Gastroesophageal sphincter (tissue), 4 donors: Measurements from ENCODE around the gene FZD4. TPM values are rescaled to one million over a fixed set of nuclear protein-coding genes. Genes with fewer than 3 reads are reported as not detected.
A peak's percentile ranks its signal among the peaks of the same experiment; 100 is the strongest.

Source experiments
- ATAC-seq: fragments of 150-250 bp; one replicate; pipeline ENCODE4 v1.9.1; 2016; ENCODE audit warnings: mild to moderate bottlenecking, moderate library complexity
- H3K27ac ChIP-seq, 4 donors: fragments of 200-600 bp; sonication (generic) in 3 of 4; 1 replicate in 3 of 4; 2 replicates in 1 of 4; pipeline ENCODE4 v1.5.1; 2016 to 2019
- H3K27me3 ChIP-seq: fragments of 200-600 bp; sonication (generic); one replicate; pipeline ENCODE4 v1.5.1; 2019
- H3K36me3 ChIP-seq, 2 donors: fragments of 200-600 bp; sonication (generic); one replicate each; pipeline ENCODE4 v1.5.1; 2019; ENCODE audit warnings: control low read depth in 1 of 2
- H3K4me1 ChIP-seq, 3 donors: fragments of 200-600 bp; sonication (generic); 1 replicate in 2 of 3; 2 replicates in 1 of 3; pipeline ENCODE4 v1.5.1; 2016 to 2019; ENCODE audit warnings: control low read depth in 2 of 3
- H3K4me3 ChIP-seq, 2 donors: fragments of 200-600 bp; sonication (generic); one replicate each; pipeline ENCODE4 v1.5.1; 2019; ENCODE audit warnings: mild to moderate bottlenecking in 1 of 2, moderate library complexity in 1 of 2
- H3K9me3 ChIP-seq, 3 donors: fragments of 200-600 bp; sonication (generic); one replicate each; pipeline ENCODE4 v1.5.1; 2017 to 2019; ENCODE audit warnings: control low read depth in 2 of 3
- EP300 ChIP-seq: sonication (generic); formaldehyde crosslinking; IDR thresholded peaks from one replicate; pipeline ENCODE4 v1.6.1; 2017; ENCODE audit warnings: antibody characterized with exemption, mild to moderate bottlenecking
- POLR2A ChIP-seq, 2 donors: fragments of 450-650 bp; IDR thresholded peaks; one replicate each; pipeline ENCODE4 v1.6.1; 2017; ENCODE audit warnings: antibody characterized with exemption in 2 of 2, mild to moderate bottlenecking in 2 of 2, moderate library complexity in 1 of 2
- POLR2AphosphoS5 ChIP-seq: sonication (generic); formaldehyde crosslinking; IDR thresholded peaks from one replicate; pipeline ENCODE4 v1.6.1; 2017; ENCODE audit warnings: antibody characterized with exemption
- WGBS, 2 donors: methylation state at CpG; one replicate each; pipeline ENCODE4 v1.1.5; 2018; ENCODE audit warnings: low coverage in 1 of 2; 5-methylcytosine and 5-hydroxymethylcytosine counted together
- total RNA-seq, 4 donors: library from RNA; depleted of rRNA; stranded (reverse); fragments of >200 nt; gene quantifications; one replicate each; pipeline ENCODE4 v1.1.0, GENCODE V29; 2016
- TF ChIP-seq, protein P1 (sequence below), 4 experiments: fragments of 200-600 bp in 2 of 4; fragments of 450-650 bp in 2 of 4; sonication (generic) in 1 of 4; IDR thresholded peaks; one replicate each; pipeline ENCODE4 v1.5.1; 2017 to 2019; ENCODE audit warnings: antibody characterized with exemption in 4 of 4, mild to moderate bottlenecking in 2 of 4, moderate library complexity in 2 of 4

FZD4 gene
- total RNA-seq, 4 donors from 2014 or later: 33.3 to 42.9 (median 34.6) TPM

DNA sequence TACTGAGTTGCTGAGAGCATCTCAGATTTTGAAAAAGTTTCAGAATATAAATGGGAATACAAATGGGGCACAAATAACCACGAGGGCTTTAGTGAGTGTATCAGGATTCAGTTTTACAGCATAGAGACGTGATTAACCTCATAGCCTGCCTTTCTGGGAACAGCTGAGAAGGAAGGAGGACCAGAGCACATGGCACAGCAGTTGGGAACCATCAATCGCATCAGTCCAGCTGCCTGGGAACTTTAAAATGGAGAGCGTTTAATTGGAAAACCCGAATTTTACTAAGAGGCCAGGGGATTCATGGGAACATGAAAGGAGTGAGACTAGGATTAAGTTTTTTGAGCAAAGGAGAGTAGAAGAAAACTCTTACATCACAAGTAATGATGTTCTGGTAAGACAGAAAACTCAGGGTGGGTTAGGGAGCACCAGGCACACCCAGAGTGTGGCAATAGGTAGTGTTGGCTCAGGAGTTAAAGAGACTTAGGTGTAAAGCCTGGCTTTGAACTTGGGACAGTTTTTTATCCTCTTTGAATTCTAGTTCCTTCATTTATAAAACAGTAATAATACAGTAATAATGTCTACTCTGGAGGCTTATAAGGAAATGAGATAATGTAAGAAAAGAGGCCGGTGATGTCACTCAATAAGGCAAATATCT is 40.2 kb downstream of the FZD4 start:
- Histone ChIP-seq H3K27me3 (no peaks in the 10 kb centered on the region), H3K4me3 (no peak overlapping the region), H3K4me1 (peaks cover 0 to 36% (median 11%) of the 10 kb centered on the region in 3 donors), H3K36me3 (no peaks in the 10 kb centered on the region), H3K27ac (peak overlapping the region in 1 of 4 donors; percentile 20), H3K9me3 (peaks cover 0 to 4% (median 0%) of the 10 kb centered on the region in 3 donors)
- TF ChIP-seq, protein P1, sequence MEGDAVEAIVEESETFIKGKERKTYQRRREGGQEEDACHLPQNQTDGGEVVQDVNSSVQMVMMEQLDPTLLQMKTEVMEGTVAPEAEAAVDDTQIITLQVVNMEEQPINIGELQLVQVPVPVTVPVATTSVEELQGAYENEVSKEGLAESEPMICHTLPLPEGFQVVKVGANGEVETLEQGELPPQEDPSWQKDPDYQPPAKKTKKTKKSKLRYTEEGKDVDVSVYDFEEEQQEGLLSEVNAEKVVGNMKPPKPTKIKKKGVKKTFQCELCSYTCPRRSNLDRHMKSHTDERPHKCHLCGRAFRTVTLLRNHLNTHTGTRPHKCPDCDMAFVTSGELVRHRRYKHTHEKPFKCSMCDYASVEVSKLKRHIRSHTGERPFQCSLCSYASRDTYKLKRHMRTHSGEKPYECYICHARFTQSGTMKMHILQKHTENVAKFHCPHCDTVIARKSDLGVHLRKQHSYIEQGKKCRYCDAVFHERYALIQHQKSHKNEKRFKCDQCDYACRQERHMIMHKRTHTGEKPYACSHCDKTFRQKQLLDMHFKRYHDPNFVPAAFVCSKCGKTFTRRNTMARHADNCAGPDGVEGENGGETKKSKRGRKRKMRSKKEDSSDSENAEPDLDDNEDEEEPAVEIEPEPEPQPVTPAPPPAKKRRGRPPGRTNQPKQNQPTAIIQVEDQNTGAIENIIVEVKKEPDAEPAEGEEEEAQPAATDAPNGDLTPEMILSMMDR (IDR thresholded peaks at IDR 0.05): no peak
- TF ChIP-seq POLR2A (IDR thresholded peaks at IDR 0.05) (no peak), POLR2AphosphoS5 (no peak), EP300 (no peak)
- no peak for ATAC-seq
- WGBS, 2 donors: 59 to 72% methylated on average over 6 of the region's 6 CpGs

DNA sequence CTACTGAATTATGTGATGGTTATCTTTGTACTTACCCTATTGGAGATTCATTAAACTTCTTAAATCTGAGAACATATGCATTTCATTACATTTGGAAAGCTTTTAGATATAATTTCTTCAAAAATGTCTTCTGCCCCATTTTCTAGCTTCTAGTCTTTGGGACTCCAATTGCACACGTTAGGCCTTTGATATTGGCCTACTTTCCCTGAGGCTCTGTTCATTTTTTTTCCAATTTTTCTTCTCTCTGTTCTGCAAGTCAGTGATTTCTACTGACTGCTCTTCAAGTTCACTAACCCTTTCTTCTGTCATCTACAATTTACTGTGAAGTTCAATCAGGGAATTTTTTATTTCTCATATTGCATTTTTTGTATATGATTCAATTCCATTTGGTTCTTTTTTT is 43.0 kb downstream of the FZD4 start:
- Histone ChIP-seq H3K27ac (no peak overlapping the region), H3K9me3 (peaks cover 0 to 4% (median 0%) of the 10 kb centered on the region in 3 donors), H3K36me3 (no peaks in the 10 kb centered on the region), H3K4me1 (peaks cover 0 to 15% (median 5%) of the 10 kb centered on the region in 3 donors), H3K27me3 (no peaks in the 10 kb centered on the region), H3K4me3 (no peak overlapping the region)
- WGBS, 2 donors: 33 to 38% methylated on average over 1 of the region's 1 CpG
- ATAC-seq: no peak
- TF ChIP-seq POLR2AphosphoS5 (no peak), POLR2A (IDR thresholded peaks at IDR 0.05) (no peak), EP300 (no peak)
- TF ChIP-seq, protein P1 (IDR thresholded peaks at IDR 0.05): no peak

DNA sequence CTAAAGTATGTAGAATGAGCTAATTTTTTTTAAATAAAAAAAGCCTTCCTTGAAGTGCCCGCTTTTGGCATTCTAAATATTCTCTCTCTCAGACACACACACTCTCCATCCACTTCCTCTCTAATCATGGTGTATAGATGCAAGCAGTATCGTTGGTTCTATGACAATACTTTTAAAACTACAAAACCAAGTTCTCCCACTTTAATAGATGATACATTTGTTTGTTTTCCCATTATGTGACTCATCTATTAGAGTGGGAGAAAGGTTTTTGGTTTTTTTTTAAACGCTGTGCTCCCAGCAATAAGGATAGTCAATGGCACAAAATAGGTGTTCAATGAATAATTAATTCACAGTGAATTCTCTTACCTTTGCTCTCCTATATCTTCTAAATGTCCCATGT is 44.6 kb downstream of the FZD4 start:
- Histone ChIP-seq H3K4me3 (no peak overlapping the region), H3K27me3 (no peaks in the 10 kb centered on the region), H3K9me3 (peaks cover 0 to 4% (median 0%) of the 10 kb centered on the region in 3 donors), H3K36me3 (no peaks in the 10 kb centered on the region), H3K4me1 (peaks cover 0 to 1% (median 0%) of the 10 kb centered on the region in 3 donors), H3K27ac (no peak overlapping the region)
- 92 to 94% methylated on average over 2 to 3 of the region's 3 CpGs for whole genome bisulfite sequencing, 2 donors
- ATAC-seq: no peak
- TF ChIP-seq POLR2AphosphoS5: no peak

DNA sequence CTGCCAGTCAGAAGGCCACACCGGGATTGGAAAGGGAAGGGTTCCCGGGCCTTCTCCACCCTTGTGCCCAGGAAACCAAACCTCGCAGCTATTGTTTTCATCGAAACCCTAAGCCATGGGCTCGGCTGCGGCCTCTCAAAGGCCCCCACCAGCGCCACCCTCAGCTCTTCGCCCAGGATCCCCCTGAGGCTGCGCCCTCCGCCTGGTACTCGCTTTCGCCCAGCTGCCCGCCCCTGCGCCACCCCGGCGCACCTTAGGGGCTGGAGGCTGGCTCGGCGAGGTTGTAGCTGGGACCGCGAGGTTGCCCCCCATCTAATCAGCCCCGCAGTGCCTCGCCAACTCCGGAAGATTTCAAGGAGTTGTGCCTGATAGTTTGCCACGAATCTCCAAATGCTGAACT is 49.0 kb downstream of the FZD4 start:
- no peaks in the 10 kb centered on the region for H3K9me3 ChIP-seq
- TF ChIP-seq, protein P1 (IDR thresholded peaks at IDR 0.05): no peak
- TF ChIP-seq POLR2AphosphoS5 (no peak), POLR2A (IDR thresholded peaks at IDR 0.05) (no peak), EP300 (no peak)

GRCh38 chr11:86905252-86905651 is 49.9 kb downstream of the FZD4 start:
- no peak for ATAC-seq

More for the DNA sequence above, 49.0 kb downstream of the FZD4 start:
- Histone ChIP-seq H3K4me1 (no peaks in the 10 kb centered on the region), H3K36me3 (no peaks in the 10 kb centered on the region), H3K27me3 (no peaks in the 10 kb centered on the region), H3K4me3 (no peak overlapping the region), H3K27ac (no peak overlapping the region)
- WGBS, 2 donors: 100% methylated on average over 4 of the region's 24 CpGs; no CpG with 5 or more reads in 1 of the 2 donors
- ATAC-seq: no peak

More at GRCh38 chr11:86905252-86905651, 49.9 kb downstream of the FZD4 start:
- H3K27ac ChIP-seq: no peak overlapping the region
- H3K4me3 ChIP-seq: no peak overlapping the region
- no peaks in the 10 kb centered on the region for H3K4me1 ChIP-seq
- WGBS, 2 donors: 97 to 100% methylated on average over 3 of the region's 3 CpGs
- H3K36me3 ChIP-seq: no peaks in the 10 kb centered on the region
- no peaks in the 10 kb centered on the region for H3K9me3 ChIP-seq
- H3K27me3 ChIP-seq: no peaks in the 10 kb centered on the region
- no peak for TF ChIP-seq POLR2AphosphoS5
- TF ChIP-seq, protein P1 (IDR thresholded peaks at IDR 0.05): no peak
- no peak for TF ChIP-seq POLR2A (IDR thresholded peaks at IDR 0.05)
- no peak for TF ChIP-seq EP300
